ENCODE results near the gene SVBP. TPM values are rescaled to one million over a fixed set of nuclear protein-coding genes. Genes with fewer than 3 reads are reported as not detected.

The SVBP gene
- total RNA-seq, 1 experiment from 2014 or later: 41.3 TPM

DNA sequence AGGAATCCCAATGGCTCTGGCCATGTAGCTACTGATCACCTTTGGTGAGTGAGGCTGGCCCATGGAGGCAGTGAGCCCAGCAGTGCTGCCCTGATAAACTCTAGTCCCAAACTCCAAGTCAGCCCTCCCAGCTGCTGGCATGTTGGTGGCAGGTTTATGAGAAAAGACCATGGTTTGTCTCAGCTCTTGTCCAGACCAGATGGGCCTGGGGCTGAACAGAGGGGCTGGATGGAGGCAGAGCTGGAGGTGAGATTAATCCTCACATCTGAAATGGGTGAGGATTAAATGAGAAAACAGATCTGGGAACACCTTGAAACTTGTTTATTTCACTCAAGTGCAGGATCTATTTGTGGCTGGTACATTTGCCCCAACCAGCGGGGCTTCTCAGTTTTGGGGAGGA lies 29.2 kb downstream of the SVBP start:
- Histone ChIP-seq H2AK5ac (ENCODE audit: insufficient read length, low read length) (no peak overlapping the region), H3K27me3 (ENCODE audit: insufficient read depth, low read length) (no peaks in the 10 kb centered on the region), H3K14ac (ENCODE audit: insufficient read depth, low read length) (no peak overlapping the region; the same call in 1 of the 2 replicates), H4K5ac (ENCODE audit: insufficient read length, low read depth, low read length) (no peak overlapping the region), H2BK15ac (ENCODE audit: low read depth, low read length) (no peak overlapping the region), H3K9ac (ENCODE audit: extremely low read depth, insufficient read length, low read length) (no peak overlapping the region), H3K23ac (ENCODE audit: insufficient read length, low read depth, low read length) (no peak overlapping the region), H2AFZ (ENCODE audit: low read length) (no peak overlapping the region), H3K79me1 (ENCODE audit: insufficient read depth, low read depth, low read length, poor library complexity, severe bottlenecking) (no peaks in the 10 kb centered on the region), H3K18ac (ENCODE audit: insufficient read length, low read depth, low read length) (no peak overlapping the region), H4K8ac (replicated peaks; ENCODE audit: insufficient read length, low read depth, low read length) (no peak overlapping the region), H3K4me1 (ENCODE audit: insufficient read depth, low read length) (no peaks in the 10 kb centered on the region), H3K23me2 (ENCODE audit: insufficient read length, low read depth, low read length, poor library complexity, severe bottlenecking) (no peaks in the 10 kb centered on the region), H4K20me1 (ENCODE audit: control insufficient read depth, insufficient read depth, insufficient read length) (no peaks in the 10 kb centered on the region), H3K4ac (ENCODE audit: low read depth, low read length) (no peak overlapping the region), H2BK120ac (ENCODE audit: low read depth, low read length, poor library complexity, severe bottlenecking) (no peak overlapping the region), H4K91ac (ENCODE audit: insufficient read length, low read depth, low read length) (no peak overlapping the region), H2BK5ac (ENCODE audit: insufficient read length, low read length) (no peak overlapping the region), H2BK20ac (ENCODE audit: low read depth, low read length, poor library complexity, severe bottlenecking) (no peak overlapping the region), H3K79me2 (ENCODE audit: insufficient read depth, low read length) (no peaks in the 10 kb centered on the region), H3K56ac (ENCODE audit: insufficient read length, low read depth, low read length) (no peak overlapping the region), H2BK12ac (ENCODE audit: insufficient read length, low read depth, low read length) (no peak overlapping the region), H3K4me2 (ENCODE audit: insufficient read depth, insufficient read length, low read length) (no peak overlapping the region), H3T11ph (ENCODE audit: low read length) (no peak overlapping the region), H3K27ac (ENCODE audit: insufficient read length, low read depth, low read length) (no peak overlapping the region), H3K9me3 (ENCODE audit: control insufficient read depth, low read depth, low read length) (no peaks in the 10 kb centered on the region)
- H3K9me3 Mint-ChIP-seq: no peaks in the 10 kb centered on the region
- TF ChIP-seq, protein P1, sequence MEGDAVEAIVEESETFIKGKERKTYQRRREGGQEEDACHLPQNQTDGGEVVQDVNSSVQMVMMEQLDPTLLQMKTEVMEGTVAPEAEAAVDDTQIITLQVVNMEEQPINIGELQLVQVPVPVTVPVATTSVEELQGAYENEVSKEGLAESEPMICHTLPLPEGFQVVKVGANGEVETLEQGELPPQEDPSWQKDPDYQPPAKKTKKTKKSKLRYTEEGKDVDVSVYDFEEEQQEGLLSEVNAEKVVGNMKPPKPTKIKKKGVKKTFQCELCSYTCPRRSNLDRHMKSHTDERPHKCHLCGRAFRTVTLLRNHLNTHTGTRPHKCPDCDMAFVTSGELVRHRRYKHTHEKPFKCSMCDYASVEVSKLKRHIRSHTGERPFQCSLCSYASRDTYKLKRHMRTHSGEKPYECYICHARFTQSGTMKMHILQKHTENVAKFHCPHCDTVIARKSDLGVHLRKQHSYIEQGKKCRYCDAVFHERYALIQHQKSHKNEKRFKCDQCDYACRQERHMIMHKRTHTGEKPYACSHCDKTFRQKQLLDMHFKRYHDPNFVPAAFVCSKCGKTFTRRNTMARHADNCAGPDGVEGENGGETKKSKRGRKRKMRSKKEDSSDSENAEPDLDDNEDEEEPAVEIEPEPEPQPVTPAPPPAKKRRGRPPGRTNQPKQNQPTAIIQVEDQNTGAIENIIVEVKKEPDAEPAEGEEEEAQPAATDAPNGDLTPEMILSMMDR (conservative IDR thresholded peaks at IDR 0.05): no peak
- no peak overlapping the region for H3K4me3 Mint-ChIP-seq
- WGBS (ENCODE audit: extremely low coverage, insufficient read length, low lambda C conversion rate): no CpG with 5 or more reads among the region's 1 CpG
- H3K36me3 Mint-ChIP-seq (ENCODE audit: insufficient read depth in 1 of 3, low read depth in 3 of 3): peaks cover 2 to 10% (median 4%) of the 10 kb centered on the region in 3 experiments; a peak in 4 of 7 replicates
- H3K4me1 Mint-ChIP-seq: peaks cover 10% of the 10 kb centered on the region in 2 experiments
- DNase-seq: no peak
- H3K27ac Mint-ChIP-seq: no peak overlapping the region; a peak in 1 of 7 replicates
- H3K27me3 Mint-ChIP-seq (ENCODE audit: low read depth): no peaks in the 10 kb centered on the region; the same call in 1 of the 2 replicates
